K562 (cell line): ENCODE measurements around the gene FKBP9. TPM values are rescaled to one million over a fixed set of nuclear protein-coding genes. Genes with fewer than 3 reads are reported as not detected.

Experiments used
- CEBPB ChIP-seq: fragments of 450-650 bp; IDR thresholded peaks from 2 replicates; pipeline ENCODE4 v1.6.1; 2016; ENCODE audit warnings: missing genetic modification characterization, missing compliant biosample characterization
- ETV5 ChIP-seq: sonication (generic); formaldehyde crosslinking; IDR thresholded peaks from 2 replicates; pipeline ENCODE4 v1.4.0; 2020; ENCODE audit warnings: low read depth, mild to moderate bottlenecking, missing genetic modification reagents
- EZH2 ChIP-seq: IDR thresholded peaks from 2 replicates; pipeline ENCODE4 v1.6.1; 2012; ENCODE audit warnings: low read depth, mild to moderate bottlenecking, inconsistent platforms, low read length, borderline replicate concordance
- GTF2A2 ChIP-seq: IDR thresholded peaks from 2 replicates; pipeline ENCODE4 v1.6.1; 2016; ENCODE audit warnings: mild to moderate bottlenecking, missing genetic modification characterization, missing compliant biosample characterization
- HINFP ChIP-seq: fragments of 450-650 bp; conservative IDR thresholded peaks from 2 replicates; pipeline ENCODE4 v1.6.1; 2016; ENCODE audit warnings: missing genetic modification characterization, low read depth, mild to moderate bottlenecking, control low read depth, missing compliant biosample characterization
- HNRNPL ChIP-seq: fragments of 200-400 bp; formaldehyde crosslinking; IDR thresholded peaks from 2 replicates; pipeline ENCODE4 v1.6.1; 2017; ENCODE audit warnings: low read depth, mild to moderate bottlenecking, low read length
- L3MBTL2 ChIP-seq: fragments of 450-650 bp; IDR thresholded peaks from 2 replicates; pipeline ENCODE4 v1.6.1; 2016; ENCODE audit warnings: mild to moderate bottlenecking, moderate library complexity
- MTF1 ChIP-seq: fragments of 250-450 bp; sonication (Bioruptor Pico); IDR thresholded peaks from 2 replicates; pipeline ENCODE4 v1.9.0; 2021; ENCODE audit warnings: moderate library complexity, mild to moderate bottlenecking, inconsistent platforms, borderline replicate concordance
- NR4A1 ChIP-seq, 2 experiments: fragments of 250-450 bp in 1 of 2; fragments of 450-650 bp in 1 of 2; sonication (Bioruptor Pico) in 1 of 2; IDR thresholded peaks; 2 replicates each; pipeline versions ENCODE4 v1.4.0 to v1.6.1; 2016 to 2020; ENCODE audit warnings: mild to moderate bottlenecking in 2 of 2, missing compliant biosample characterization in 1 of 2, missing genetic modification characterization in 1 of 2, moderate library complexity in 1 of 2
- POLR2AphosphoS2 ChIP-seq: IDR thresholded peaks from 2 replicates; pipeline ENCODE4 v1.6.1; 2012; ENCODE audit warnings: low read length, improper control_type of control experiment
- SOX6 ChIP-seq: fragments of 450-650 bp; IDR thresholded peaks from 2 replicates; pipeline ENCODE4 v1.6.1; 2014; ENCODE audit warnings: mild to moderate bottlenecking
- UBTF ChIP-seq, 2 experiments: IDR thresholded peaks; 2 replicates each; pipeline ENCODE4 v1.6.1; 2012; ENCODE audit warnings: improper control_type of control experiment in 2 of 2, low read depth in 2 of 2, low read length in 2 of 2, borderline replicate concordance in 1 of 2
- ZNF12 ChIP-seq: sonication (generic); formaldehyde crosslinking; IDR thresholded peaks from 2 replicates; pipeline ENCODE4 v1.4.0; 2020; ENCODE audit warnings: mild to moderate bottlenecking, missing genetic modification reagents
- ZNF217 ChIP-seq: sonication (generic); formaldehyde crosslinking; IDR thresholded peaks from 2 replicates; pipeline ENCODE4 v1.8.0; 2022; ENCODE audit warnings: mild to moderate bottlenecking, missing genetic modification reagents
- ZNF436 ChIP-seq: fragments of 250-450, 450-650 bp; sonication (Bioruptor Pico); formaldehyde crosslinking; IDR thresholded peaks from 2 replicates; pipeline ENCODE4 v1.7.0; 2020; ENCODE audit warnings: mild to moderate bottlenecking
- polyA plus RNA-seq, 8 experiments: library from polyadenylated mRNA; depleted of rRNA in 4 of 8; stranded (reverse) in 5 of 8; unstranded in 3 of 8; fragments of >200 nt; fragmentation: Nextera tagmentation in 2 of 8; fragmentation: Illumina TruSeq in 1 of 8; extraction: Ambion mirVana in 2 of 8; extraction: Trizol in 1 of 8; gene quantifications; 2 replicates each; pipeline versions ENCODE4 v1.2.1 to v1.2.3, GENCODE V29; 2011 to 2014; ENCODE audit warnings: inconsistent platforms in 1 of 8, missing spikeins in 1 of 8
- total RNA-seq, 7 experiments: library from RNA; depleted of rRNA in 6 of 7; stranded (reverse); fragments of >200 nt in 6 of 7; fragmentation: Illumina TruSeq in 2 of 7; extraction: Trizol in 2 of 7; gene quantifications; 2 replicates each; pipeline versions ENCODE4 v1.2.1 to v1.2.3, GENCODE V29; 2011 to 2021; ENCODE audit warnings: low replicate concordance in 1 of 7
- TF ChIP-seq, protein P1 (sequence below): fragments of 450-650 bp; IDR thresholded peaks from 2 replicates; pipeline ENCODE4 v1.7.0; 2016; ENCODE audit warnings: borderline replicate concordance
- TF ChIP-seq, protein P2 (sequence below): fragments of 250-450 bp; sonication (Bioruptor Pico); IDR thresholded peaks from 2 replicates; pipeline ENCODE4 v1.4.0; 2020; ENCODE audit warnings: borderline replicate concordance

The FKBP9 gene
- total and polyA plus RNA-seq, 9 of the 15 experiments (the other 6 are each of a cell fraction or from before 2014, with no cell fraction given): 5.9 to 23.7 (median 15.8) TPM

- TF ChIP-seq, protein P1, sequence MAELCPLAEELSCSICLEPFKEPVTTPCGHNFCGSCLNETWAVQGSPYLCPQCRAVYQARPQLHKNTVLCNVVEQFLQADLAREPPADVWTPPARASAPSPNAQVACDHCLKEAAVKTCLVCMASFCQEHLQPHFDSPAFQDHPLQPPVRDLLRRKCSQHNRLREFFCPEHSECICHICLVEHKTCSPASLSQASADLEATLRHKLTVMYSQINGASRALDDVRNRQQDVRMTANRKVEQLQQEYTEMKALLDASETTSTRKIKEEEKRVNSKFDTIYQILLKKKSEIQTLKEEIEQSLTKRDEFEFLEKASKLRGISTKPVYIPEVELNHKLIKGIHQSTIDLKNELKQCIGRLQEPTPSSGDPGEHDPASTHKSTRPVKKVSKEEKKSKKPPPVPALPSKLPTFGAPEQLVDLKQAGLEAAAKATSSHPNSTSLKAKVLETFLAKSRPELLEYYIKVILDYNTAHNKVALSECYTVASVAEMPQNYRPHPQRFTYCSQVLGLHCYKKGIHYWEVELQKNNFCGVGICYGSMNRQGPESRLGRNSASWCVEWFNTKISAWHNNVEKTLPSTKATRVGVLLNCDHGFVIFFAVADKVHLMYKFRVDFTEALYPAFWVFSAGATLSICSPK: no peak
- TF ChIP-seq ZNF436 (CRISPR knock-in tag) (no peak), ZNF12 (CRISPR knock-in tag) (no peak), ETV5 (no peak), NR4A1 (CRISPR knock-in tag; IDR thresholded peaks at IDR 0.05) (no peak), NR4A1 (tag; IDR thresholded peaks at IDR 0.05) (no peak), UBTF (IDR thresholded peaks at IDR 0.05; ENCODE audit: borderline replicate concordance in 1 of 2, low read depth in 2 of 2, low read length in 2 of 2) (0 out of 4 replicates have a peak, but pooled peaks of 1 of the 2 experiments have one; percentile 9), SOX6 (no peak), HINFP (tag) (no peak), CEBPB (tag) (peak; percentile 93), GTF2A2 (tag) (no peak), HNRNPL (no peak), EZH2 (no peak), ZNF217 (no peak), POLR2AphosphoS2 (no peak), MTF1 (CRISPR knock-in tag) (no peak), L3MBTL2 (0 out of 2 replicates have a peak, but pooled peaks have one; percentile 0)
- TF ChIP-seq, protein P2, sequence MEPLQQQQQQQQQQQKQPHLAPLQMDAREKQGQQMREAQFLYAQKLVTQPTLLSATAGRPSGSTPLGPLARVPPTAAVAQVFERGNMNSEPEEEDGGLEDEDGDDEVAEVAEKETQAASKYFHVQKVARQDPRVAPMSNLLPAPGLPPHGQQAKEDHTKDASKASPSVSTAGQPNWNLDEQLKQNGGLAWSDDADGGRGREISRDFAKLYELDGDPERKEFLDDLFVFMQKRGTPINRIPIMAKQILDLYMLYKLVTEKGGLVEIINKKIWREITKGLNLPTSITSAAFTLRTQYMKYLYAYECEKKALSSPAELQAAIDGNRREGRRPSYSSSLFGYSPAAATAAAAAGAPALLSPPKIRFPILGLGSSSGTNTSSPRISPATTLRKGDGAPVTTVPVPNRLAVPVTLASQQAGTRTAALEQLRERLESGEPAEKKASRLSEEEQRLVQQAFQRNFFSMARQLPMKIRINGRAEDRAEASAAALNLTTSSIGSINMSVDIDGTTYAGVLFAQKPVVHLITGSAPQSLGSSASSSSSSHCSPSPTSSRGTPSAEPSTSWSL (CRISPR knock-in tag): no peak
Observed at GRCh38 chr7:32958046-32959025, 1.1 kb downstream of the FKBP9 start (continued).
